ENCODE measurements around the gene ATR.

The ATR gene

DNA sequence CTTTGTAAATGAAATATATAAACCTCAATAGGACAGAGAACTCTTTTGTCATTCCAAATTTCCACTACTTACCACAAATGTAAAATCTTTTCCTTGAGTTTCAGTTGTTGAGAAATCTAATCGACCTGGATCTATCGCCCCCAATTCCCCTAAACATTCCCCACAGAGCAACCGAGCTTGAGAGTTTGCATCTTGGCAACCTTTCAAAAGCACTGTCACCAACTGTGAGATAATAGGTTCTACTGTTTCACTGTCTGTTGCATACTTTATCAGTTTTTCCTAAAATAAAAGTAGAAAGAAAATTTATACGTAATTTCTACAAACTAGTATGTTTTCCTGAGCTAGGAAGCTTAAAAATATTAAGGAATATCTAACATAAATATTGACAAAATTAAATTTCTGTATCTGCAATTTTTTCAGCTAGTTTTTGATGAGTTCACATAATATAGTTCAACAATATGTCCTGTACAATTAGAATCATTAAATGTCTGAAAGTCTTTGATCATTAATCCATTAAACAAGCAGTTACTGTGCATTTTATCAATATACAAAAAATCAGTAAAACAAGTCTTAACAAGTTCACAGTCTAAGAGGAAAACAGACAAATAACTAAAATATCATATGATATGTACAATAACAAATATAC lies 54.5 kb downstream of the ATR start:
- no peak for DNase-seq (ENCODE audit: low read depth, low spot score)

DNA sequence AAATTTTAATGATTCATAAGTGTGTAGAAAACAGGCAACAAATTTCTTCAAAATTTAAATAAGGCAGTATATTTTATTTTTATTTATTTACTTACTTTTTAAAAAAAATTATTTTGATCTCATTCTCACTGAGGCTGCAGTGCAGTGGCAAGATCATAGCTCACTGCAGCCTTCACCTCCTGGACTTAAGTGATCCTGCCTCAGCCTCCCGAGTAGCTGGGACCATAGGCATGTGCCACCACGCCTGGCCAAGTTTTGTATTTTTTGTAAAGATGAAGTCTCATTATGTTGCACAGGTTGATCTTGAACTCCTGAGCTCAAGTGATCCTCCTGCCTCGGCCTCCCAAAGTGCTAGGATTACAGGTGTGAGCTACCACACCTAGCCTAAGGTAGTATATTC lies 69.5 kb downstream of the ATR start:
- DNase-seq (ENCODE audit: low read depth, low spot score) = no peak

DNA sequence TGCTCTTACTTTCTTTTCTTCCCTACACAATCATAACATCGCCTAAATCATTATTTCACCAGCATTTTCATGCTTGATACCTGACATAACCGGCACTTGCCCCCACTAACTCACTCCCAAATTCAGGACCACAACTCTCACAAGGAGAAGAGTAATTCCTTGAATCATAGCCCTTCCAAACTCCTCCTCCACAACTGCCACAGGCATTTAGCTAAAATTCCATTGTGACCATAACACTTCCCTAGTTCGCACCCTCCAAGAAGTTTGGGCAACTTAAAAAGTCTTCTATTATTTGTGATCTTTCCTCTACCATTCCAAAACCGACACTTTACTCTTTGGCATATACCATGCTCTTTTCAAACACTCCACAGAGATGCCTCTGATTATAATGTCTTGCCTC lies 71.3 kb downstream of the ATR start:
- DNase-seq (ENCODE audit: low read depth, low spot score) = no peak

DNA sequence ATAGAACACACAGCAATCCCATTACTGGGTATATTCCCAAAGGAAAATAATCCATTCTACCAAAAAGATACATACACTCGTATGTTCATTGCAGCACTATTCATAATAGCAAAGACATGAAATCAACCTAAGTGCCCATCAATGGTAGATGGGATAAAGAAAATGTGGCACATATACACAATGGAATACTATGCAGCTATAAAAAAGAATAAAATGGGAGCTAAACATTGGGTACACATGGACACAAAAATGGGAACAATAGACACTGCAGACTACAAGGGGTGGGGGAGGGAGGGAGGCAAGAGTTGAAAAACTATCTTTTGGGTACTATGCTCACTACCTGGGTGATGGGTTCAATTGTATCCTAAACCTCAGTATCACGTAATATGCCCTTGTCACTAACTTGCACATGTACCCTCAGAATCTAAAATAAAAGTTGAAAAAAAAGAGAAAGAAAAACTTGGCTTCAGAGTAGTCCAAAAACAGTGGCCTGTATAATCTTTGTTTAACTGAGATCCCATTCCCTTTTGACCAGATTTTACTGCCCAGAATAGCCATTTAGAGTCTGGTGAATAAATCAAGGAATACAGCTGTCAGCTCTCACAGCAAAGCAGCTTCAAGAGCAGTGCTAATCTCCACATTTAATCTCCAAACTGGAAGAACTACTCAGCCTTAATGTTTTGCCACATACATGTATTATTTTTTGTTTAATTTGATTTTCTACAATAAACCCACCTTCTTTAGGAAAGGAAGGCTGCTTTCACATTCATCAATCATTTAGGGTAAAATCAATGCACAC lies 76.1 kb downstream of the ATR start:
- no peak for DNase-seq (ENCODE audit: low read depth, low spot score)

DNA sequence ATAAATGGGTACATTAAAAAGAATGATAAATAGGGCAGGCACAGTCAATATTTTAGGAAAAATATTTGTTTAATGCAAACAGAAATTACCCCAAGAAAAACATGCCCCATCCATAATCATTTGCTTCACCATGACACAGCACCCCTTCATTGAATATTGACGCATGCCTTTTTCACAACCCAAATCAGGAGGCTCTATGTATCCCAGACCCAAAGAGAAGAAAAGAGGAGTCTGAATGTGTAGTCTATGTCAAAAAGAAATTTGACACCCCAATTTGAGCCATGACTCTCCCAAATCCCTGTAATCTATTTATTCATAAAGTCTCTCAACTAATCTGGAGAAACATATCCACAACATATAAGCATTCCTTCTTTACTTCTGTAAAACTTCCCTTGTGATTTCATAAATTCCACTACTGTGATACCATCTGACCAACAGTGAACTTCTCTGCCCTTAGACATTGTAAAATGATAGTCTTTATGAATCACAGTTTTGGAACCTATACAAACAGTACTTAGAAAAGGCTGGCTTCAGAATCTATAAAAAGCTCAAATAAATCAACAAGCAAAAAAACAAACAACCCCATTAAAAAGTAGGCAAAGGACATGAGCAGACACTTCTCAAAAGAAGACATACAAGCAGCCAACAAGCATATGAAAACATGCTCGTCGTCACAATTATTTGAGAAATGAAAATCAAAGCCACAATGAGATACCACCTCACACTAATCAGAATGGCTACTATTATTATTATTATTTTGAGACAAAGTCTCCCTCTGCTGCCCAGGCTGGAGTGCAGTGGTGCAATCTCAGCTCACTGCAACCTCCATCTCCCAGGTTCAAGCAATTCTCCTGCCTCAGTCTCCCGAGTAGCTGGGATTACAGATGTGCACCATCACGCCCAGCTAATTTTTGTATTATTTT lies 77.3 kb downstream of the ATR start:
- DNase-seq (ENCODE audit: low read depth, low spot score) = peak; percentile 6

DNA sequence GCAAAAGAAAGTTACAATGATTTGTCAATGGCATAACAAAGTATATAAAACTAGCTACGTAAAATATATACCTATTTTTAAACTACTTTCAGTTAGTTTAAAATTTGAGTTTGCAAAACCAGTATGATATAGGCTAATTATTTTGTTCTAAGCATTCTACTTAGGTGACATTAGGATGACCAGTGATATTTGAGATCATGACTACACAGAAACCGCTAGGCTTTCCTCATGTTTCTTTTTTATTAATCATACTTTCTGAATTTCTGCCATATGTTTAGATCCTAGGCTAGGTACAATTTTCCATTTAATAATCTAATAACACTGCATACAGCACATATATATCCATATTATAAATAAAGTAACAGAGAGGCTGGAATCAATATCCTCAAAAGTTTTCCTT lies 78.3 kb downstream of the ATR start:
- DNase-seq (ENCODE audit: low read depth, low spot score) = no peak

DNA sequence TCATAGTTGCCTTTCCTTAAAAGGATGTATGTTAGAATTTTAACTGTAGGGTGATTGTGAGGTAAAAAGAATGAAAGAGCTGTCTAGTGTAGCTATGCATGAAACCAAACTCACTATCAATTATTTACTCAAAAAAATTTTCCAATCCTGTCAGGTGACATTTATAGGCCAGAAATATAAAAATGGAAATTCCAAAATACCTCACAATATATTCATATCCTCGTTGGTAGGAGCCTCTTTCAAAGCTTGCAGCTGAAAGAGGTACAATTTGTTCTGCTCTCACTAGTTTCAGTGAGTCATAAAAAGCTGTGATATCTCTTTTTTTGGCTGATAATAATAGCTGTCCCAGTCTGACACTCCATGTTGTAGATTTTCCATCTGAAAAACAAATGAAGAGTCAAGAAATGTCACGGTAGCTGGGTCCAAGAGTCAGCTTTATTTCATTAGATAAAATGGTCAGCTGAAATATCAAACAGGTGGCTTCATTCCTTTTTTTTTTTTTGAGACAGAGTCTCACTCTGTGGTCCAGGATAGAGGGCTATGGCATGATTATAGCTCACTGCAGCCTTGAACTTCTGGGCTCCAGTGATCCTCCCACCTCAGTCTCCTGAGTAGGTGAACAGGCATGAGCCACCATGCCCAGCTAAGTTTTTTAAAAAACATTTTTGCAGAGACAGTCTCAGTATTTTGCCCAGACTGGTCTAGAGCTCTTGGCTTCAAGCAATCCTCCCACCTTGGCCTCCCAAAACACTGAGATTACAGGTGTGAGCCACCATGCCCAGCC lies 79.9 kb downstream of the ATR start:
- no peak for DNase-seq (ENCODE audit: low read depth, low spot score)

DNA sequence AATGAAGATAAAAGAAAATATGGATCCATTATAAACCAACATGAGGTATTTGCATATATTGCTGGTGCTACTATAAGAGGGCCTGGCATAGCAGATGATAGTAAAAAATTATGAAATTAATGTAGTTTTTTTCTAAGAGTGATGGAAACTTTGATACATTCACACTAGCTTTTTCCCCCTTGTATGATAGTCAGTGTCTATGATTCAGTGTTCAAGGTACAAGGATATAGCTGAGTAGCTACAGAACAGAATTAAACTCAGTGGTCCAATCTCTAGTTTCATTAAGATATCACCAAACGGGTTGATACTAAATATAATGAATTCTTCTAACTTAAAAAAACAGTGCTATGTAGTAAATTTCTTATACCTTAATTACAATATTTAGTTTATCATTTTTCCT lies 80.8 kb downstream of the ATR start:
- DNase-seq (ENCODE audit: low read depth, low spot score) = no peak

DNA sequence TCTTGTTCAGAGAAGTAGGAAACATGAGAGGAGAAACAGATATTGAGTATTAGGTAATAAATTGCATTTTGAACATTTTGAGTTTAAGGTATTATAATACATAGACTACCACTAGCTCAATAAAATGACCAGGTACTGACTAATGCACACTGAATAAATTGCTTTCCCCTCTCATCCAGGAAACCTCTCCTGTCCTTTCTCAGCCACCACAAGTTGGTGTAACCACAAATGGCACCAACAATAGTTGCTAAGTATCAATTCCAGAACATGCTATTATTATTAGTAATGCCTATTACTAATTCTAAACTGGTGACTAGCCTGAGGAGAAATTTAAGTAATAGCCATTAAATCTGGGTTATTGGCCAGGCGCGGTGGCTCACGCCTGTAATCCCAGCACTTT lies 83.4 kb downstream of the ATR start:
- DNase-seq (ENCODE audit: low read depth, low spot score) = no peak

DNA sequence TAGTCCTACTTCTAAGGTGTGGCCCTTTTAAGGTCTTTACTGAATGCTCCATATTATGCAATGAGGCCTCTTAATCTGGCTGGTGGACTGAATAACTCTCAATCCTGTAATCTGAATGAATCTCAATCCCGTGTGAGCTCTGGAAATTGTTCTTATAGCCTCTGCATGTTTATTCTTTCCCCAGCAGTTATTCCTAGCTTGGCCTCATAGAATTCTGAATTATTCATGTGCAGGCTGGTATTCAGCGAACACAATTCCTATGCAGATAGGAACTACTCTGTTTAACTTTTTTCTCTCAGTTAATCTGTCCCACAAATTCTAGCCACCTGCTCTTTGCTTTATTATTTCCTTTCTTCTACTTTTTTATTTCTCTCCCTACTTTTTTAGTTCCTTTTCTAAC lies 86.3 kb downstream of the ATR start:
- no peak for DNase-seq (ENCODE audit: low read depth, low spot score)

DNA sequence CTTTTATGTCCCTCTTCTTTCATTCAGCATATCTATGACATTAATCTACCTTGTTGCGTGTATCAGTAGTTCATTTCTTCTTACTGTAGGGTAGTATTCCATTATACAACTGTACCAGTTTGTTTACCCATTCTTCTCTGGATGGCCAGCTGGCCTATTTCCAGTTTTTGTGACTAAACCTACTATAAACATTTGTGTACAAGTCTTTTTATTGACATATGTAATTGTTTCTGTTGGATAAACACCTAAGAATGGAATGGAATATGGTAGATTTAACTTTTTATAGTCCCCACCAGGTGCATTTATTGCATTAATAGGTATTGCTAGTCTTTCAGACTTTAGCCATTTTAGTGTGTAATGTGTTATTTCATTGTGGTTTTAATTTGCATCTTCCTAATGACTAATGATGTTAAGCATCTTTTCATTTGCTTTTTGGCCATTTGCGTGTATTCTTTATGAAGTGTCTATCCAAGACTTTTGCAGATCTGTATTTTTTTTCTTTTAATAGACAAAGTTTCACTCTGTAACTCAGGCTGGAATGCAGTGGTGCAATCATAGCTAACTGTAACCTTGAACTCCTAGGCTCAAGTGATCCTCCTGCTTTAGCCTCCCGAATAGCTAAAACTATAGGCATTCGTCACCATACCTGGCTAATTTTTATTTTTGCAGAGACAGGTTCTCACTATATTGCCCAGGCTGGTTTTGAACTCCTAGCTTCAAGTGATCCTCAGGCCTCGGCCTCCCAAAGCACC lies 88.8 kb downstream of the ATR start:
- DNase-seq (ENCODE audit: low read depth, low spot score) = no peak

DNA sequence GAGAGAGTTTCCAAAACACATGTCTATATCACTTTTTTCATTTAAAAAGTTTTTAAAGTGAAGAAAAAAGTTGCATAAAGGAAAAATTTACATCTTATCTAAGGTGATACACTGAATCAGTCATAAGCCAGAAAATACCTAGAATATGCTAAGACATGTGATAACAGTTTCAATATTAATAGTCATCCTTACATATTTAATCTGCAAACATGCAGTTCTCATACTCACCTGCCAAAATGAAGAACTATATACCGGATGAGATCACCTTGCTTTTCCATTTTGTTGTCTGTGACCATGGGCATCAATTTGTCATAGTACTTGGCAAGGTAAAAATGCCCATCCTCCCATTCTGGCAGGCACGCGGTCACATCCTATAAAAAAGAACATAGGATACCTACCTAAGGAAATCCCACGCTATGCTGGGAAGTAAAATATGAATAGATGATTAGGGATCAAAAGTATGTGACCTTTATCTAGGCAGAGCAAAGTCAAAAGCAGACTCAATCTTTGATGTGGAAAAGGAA lies 93.6 kb downstream of the ATR start:
- DNase-seq (ENCODE audit: low read depth, low spot score) = no peak

DNA sequence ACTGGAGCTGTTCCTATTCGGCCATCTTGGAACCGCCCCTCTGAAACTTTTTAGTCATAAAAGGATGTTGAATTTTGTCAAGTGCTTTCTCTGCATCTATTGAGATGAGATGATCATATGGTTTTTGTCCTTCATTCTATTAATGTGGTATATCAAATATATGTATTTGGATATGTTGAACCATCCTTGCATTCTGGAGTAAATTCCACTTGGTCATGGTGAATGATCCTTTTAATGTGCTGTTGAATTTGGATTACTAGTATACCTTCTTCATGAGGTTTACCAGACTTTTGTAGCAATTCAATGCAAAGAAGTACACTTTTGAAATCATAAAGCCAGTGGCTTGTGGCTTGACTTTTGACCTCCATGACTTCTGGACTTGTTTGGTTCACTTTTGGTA lies 97.3 kb downstream of the ATR start:
- DNase-seq (ENCODE audit: low read depth, low spot score) = no peak

DNA sequence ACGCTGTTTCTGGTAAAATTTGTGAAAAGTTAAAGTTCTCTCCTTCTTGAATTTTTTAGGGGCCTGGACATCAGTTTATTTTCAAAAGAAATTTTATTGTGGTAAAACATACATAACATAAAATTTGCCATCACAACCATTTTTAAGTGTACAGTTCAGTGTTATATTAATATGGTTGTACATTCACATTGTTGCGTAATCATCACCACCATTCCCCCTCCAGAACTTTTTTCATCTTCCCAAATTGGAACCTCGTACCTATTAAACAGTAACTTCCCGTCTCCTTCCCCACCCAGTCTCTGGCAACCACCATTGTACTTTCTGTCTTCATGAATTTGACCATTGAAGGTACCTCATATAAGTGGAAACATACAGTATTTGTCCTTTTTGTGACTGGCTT lies 107.7 kb downstream of the ATR start:
- no peak for DNase-seq (ENCODE audit: low read depth, low spot score)

DNA sequence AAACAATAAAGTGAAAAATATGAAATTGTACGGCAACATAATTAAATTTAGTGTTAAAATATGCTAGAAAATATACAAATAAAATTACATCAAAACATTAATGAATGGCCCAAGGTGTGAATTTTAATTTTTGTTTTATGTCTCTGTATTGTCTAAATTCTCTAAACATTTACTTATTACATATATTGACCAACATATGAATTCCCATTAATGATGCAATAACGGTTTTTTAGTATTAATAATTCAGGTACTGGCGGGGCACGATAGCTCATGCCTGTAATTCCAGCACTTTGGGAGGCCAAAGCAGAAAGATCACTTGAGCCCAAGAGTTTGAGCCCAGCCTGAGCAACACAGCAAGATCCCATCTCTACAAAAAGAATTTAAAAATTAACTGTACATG lies 110.1 kb downstream of the ATR start:
- DNase-seq (ENCODE audit: low read depth, low spot score) = no peak

DNA sequence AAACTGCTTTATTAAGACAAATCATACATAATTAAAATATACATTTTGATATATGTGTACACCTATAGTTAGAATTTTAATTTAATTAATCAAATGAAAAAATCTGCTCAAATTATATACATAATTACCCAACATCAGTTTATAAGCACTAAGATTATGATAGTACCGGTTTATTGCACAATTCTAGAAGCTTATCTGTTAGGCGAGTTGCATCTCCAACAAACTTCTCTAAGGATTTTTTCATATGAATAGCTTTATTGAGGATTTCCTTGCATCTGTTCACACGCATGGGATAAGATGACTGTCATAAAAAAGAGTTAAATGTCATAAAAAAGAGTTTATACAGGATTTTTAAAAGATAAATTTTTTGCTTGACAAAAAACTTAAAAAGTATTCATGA lies 110.8 kb downstream of the ATR start:
- DNase-seq (ENCODE audit: low read depth, low spot score) = no peak

DNA sequence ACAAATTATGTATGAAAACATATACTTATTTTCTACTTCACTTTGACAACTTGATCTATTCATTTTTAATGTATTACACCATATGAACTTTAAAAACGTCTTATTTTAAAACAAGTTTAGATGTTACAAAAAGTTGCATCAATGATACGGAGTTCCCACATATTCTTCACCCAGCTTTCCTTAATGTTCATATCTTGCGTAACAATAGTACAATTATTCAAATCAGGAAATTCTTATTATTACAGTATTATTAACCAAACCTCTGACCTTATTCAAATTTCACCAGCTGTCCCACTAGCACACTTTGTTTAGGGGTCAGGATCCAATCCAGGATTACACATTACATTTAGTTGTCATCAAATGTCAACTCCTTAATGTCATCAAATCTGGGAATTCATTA lies 117.8 kb downstream of the ATR start:
- DNase-seq (ENCODE audit: low read depth, low spot score) = no peak

DNA sequence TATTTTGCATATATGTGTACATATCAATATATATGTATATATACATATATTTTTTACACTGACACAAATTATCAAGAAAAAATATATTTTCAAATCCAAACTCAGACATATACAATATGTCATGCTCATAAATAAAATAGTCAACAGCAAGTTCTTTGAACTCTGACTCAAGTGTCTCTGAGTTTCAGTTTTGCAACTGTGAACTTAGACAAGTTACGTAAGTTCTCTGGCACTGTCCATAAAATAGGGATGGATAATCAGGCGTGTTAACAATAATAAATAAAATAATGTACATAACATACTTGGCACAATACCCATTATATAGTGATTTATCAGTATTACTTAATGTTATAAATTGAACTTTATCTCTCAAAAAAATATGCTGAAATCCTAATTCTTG lies 118.6 kb downstream of the ATR start:
- no peak for DNase-seq (ENCODE audit: low read depth, low spot score)

DNA sequence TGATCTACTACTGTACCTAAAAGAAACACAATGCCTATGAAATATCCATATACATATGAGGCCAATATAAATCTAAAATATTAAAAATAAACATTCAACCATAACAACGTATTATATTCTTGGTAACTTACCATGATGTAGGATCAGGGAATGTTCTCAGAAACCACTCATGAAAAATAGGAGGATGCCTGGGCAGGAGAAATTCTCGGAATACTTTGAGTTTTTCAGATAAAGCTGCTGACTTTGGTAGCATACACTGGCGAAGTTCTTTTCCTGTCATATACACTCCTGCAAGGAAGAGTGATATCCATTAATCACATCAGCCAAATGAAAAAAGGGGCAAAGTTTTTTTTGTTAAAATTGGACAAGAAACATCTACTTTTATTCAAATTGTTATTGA lies 119.4 kb downstream of the ATR start:
- DNase-seq (ENCODE audit: low read depth, low spot score) = no peak

DNA sequence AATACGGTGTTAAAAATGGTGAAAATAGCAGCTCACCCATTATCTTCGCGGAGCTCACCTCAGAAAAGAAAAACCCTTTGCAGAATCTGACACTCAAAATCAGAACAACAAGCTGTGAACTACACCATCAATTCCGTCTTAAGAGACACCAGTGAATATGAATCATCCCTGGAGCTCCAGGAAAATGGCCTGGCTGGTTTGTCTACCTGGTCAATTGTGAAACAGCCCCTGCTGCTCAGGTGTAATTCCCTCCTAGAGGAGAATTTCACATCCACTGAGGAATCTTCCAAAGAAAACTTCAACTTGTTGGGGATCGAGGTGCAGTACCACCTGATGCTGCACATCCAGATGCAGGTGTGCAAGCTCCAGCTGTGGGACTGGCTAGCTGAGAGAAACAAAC lies 127.7 kb downstream of the ATR start:
- no peak for DNase-seq (ENCODE audit: low read depth, low spot score)

DNA sequence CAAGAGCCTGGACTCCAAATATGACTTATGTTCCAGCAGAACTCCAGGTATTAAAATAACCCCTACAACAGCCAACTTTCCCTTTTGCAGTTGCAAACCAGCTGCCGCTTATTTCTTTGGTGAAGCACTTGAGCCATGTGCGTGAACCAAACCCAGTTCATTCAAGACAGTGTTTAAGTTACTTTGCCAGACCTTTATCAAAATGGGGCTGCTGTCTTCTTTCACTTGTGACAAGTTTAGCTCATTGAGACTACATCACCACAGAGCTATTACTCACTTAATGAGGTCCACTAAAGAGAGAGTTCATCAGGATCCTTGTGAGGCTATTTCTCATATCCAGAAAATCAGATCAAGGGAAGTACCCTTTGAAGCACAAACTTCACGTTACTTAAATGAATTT lies 128.3 kb downstream of the ATR start:
- DNase-seq (ENCODE audit: low read depth, low spot score) = no peak
